ENCODE results near the gene MLLT6.

Gene MLLT6

GRCh38 chr17:38676706-38677504, 28.2 kb upstream of the MLLT6 start:
- DNase-seq: peak; percentile 59 to 83

GRCh38 chr17:38677819-38678218, 27.3 kb upstream of the MLLT6 start:
- DNase-seq: no peak

GRCh38 chr17:38681096-38681495, 24.0 kb upstream of the MLLT6 start:
- DNase-seq: no peak

- no peak for DNase-seq
Measured at GRCh38 chr17:38685491-38685890, 19.6 kb upstream of the MLLT6 start.

- no peak for DNase-seq
Measured at GRCh38 chr17:38687286-38687685, 17.8 kb upstream of the MLLT6 start.

- DNase-seq: no peak
Measured at GRCh38 chr17:38690386-38690785, 14.7 kb upstream of the MLLT6 start.

- DNase-seq: no peak
Measured at GRCh38 chr17:38691154-38691553, 13.9 kb upstream of the MLLT6 start.

- no peak for DNase-seq
Measured at GRCh38 chr17:38693700-38694329, 11.3 kb upstream of the MLLT6 start.

GRCh38 chr17:38697061-38697820, 7.8 kb upstream of the MLLT6 start:
- DNase-seq: no peak

- DNase-seq: no peak
Measured at GRCh38 chr17:38698760-38699159, 6.3 kb upstream of the MLLT6 start.

- DNase-seq: peak in 1 of 2 experiments; percentile 43
Measured at GRCh38 chr17:38701504-38702165, 3.4 kb upstream of the MLLT6 start.

- peak; percentile 63 to 73 for DNase-seq
Measured at GRCh38 chr17:38702166-38702915, 2.7 kb upstream of the MLLT6 start.

- no peak for DNase-seq
Measured at GRCh38 chr17:38702916-38703741, 1.9 kb upstream of the MLLT6 start.

GRCh38 chr17:38703742-38704605, 1.1 kb upstream of the MLLT6 start:
- DNase-seq: no peak

- no peak for DNase-seq
Measured at GRCh38 chr17:38705523-38705802, 390 bp downstream of the MLLT6 start.

GRCh38 chr17:38705803-38706504, 881 bp downstream of the MLLT6 start:
- peak in 1 of 2 experiments; percentile 43 for DNase-seq

- no peak for DNase-seq
Measured at GRCh38 chr17:38706505-38707216, 1.6 kb downstream of the MLLT6 start.

- DNase-seq: no peak
Measured at GRCh38 chr17:38707678-38708351, 2.7 kb downstream of the MLLT6 start.
